Neural cell (in vitro differentiated cells): ENCODE measurements around the gene MAPK14. TPM values are rescaled to one million over a fixed set of nuclear protein-coding genes. Genes with fewer than 3 reads are reported as not detected.

ENCODE experiments used
- H2AFZ ChIP-seq: fragments of 200-600, 300-800 bp; sonication (generic), shearing (Covaris generic); 2 replicates; pipeline ENCODE4 v1.6.0; 2014; ENCODE audit warnings: low read depth, mild to moderate bottlenecking, antibody characterized with exemption, low read length, moderate library complexity
- H3F3A ChIP-seq: fragments of 200-600 bp; shearing (Covaris generic); 2 replicates; pipeline ENCODE4 v1.6.1; 2016; ENCODE audit warnings: mild to moderate bottlenecking, moderate library complexity, mixed read lengths, antibody characterized with exemption, low read length; ENCODE audit not compliant: insufficient read depth, poor library complexity, severe bottlenecking
- H3K27ac ChIP-seq: fragments of 200-600, 300-800 bp; sonication (generic), shearing (Covaris generic); 2 replicates; pipeline ENCODE4 v1.5.1; 2014; ENCODE audit warnings: mild to moderate bottlenecking, low read length, moderate library complexity
- H3K27me3 ChIP-seq: fragments of 300-800, 200-600 bp; sonication (generic), shearing (Covaris generic); 2 replicates; pipeline ENCODE4 v1.6.0; 2014; ENCODE audit warnings: mild to moderate bottlenecking, low read depth, low read length, moderate library complexity; ENCODE audit not compliant: insufficient read depth
- H3K36me3 ChIP-seq: fragments of 300-800, 200-600 bp; sonication (generic), shearing (Covaris generic); 2 replicates; pipeline ENCODE4 v1.5.1; 2014; ENCODE audit warnings: mild to moderate bottlenecking, antibody characterized with exemption, low read length, moderate library complexity; ENCODE audit not compliant: insufficient read depth
- H3K4me2 ChIP-seq: fragments of 300-800, 200-600 bp; sonication (generic), shearing (Covaris generic); 2 replicates; pipeline ENCODE4 v1.6.0; 2014; ENCODE audit warnings: mild to moderate bottlenecking, low read length
- H3K4me3 ChIP-seq: fragments of 300-800, 200-600 bp; sonication (generic), shearing (Covaris generic); 2 replicates; pipeline ENCODE4 v1.5.1; 2014; ENCODE audit warnings: mild to moderate bottlenecking, low read length, moderate library complexity
- H3K79me2 ChIP-seq: fragments of 200-600 bp; shearing (Covaris generic); replicated peaks from 2 replicates; pipeline ENCODE4 v1.6.0; 2014; ENCODE audit warnings: mild to moderate bottlenecking, low read length, moderate library complexity; ENCODE audit not compliant: insufficient read depth
- H3K9ac ChIP-seq: fragments of 300-800, 200-600 bp; sonication (generic), shearing (Covaris generic); 2 replicates; pipeline ENCODE4 v1.6.1; 2016; ENCODE audit warnings: mild to moderate bottlenecking, low read length, mixed read lengths
- H3K9me2 ChIP-seq: fragments of 200-600 bp; shearing (Covaris generic); 2 replicates; pipeline ENCODE4 v1.6.1; 2016; ENCODE audit warnings: mild to moderate bottlenecking, low read length, mixed read lengths; ENCODE audit not compliant: insufficient read depth
- H3K9me3 ChIP-seq: fragments of 200-600, 300-800 bp; sonication (generic), shearing (Covaris generic); 2 replicates; pipeline ENCODE4 v1.6.1; 2016; ENCODE audit warnings: mild to moderate bottlenecking, mixed run types, low read length, moderate library complexity, mixed read lengths
- H4K20me1 ChIP-seq: fragments of 200-600 bp; shearing (Covaris generic); 2 replicates; pipeline ENCODE4 v1.6.1; 2016; ENCODE audit warnings: mild to moderate bottlenecking, mixed run types; ENCODE audit not compliant: insufficient read depth
- CTCF ChIP-seq: fragments of 450-650 bp; IDR thresholded peaks from 2 replicates; pipeline ENCODE4 v1.5.1; 2014; ENCODE audit warnings: antibody characterized with exemption, mild to moderate bottlenecking, moderate library complexity; ENCODE audit not compliant: poor library complexity, severe bottlenecking
- EP300 ChIP-seq: fragments of 450-650 bp; conservative IDR thresholded peaks from 2 replicates; pipeline ENCODE4 v1.6.1; 2014; ENCODE audit warnings: antibody characterized with exemption, mild to moderate bottlenecking, moderate library complexity; ENCODE audit not compliant: poor library complexity, severe bottlenecking
- EZH2 ChIP-seq: fragments of 200-600, 300-800 bp; shearing (Covaris generic), sonication (generic); IDR thresholded peaks from 2 replicates; pipeline ENCODE4 v1.6.1; 2014; ENCODE audit warnings: antibody characterized with exemption, low read length, borderline replicate concordance, mild to moderate bottlenecking; ENCODE audit not compliant: insufficient read depth, poor library complexity, severe bottlenecking
- MXI1 ChIP-seq: fragments of 450-650 bp; conservative IDR thresholded peaks from 2 replicates; pipeline ENCODE4 v1.6.1; 2014; ENCODE audit warnings: antibody characterized with exemption, mild to moderate bottlenecking; ENCODE audit not compliant: poor library complexity, severe bottlenecking
- POLR2AphosphoS5 ChIP-seq: IDR thresholded peaks from 2 replicates; pipeline ENCODE4 v1.6.1; 2012
- RAD21 ChIP-seq: fragments of 450-650 bp; conservative IDR thresholded peaks from 2 replicates; pipeline ENCODE4 v1.6.1; 2014; ENCODE audit warnings: antibody characterized with exemption, mild to moderate bottlenecking, moderate library complexity
- REST ChIP-seq: IDR thresholded peaks from 2 replicates; pipeline ENCODE4 v1.6.1; 2012; ENCODE audit warnings: borderline replicate concordance
- SMC3 ChIP-seq: fragments of 450-650 bp; conservative IDR thresholded peaks from 2 replicates; pipeline ENCODE4 v1.6.1; 2014; ENCODE audit warnings: antibody characterized with exemption, mild to moderate bottlenecking, moderate library complexity; ENCODE audit not compliant: poor library complexity
- TAF1 ChIP-seq: IDR thresholded peaks from 2 replicates; pipeline ENCODE4 v1.6.1; 2012; ENCODE audit warnings: low read depth
- polyA plus RNA-seq: library from polyadenylated mRNA; depleted of rRNA; stranded (reverse); fragments of >200 nt; gene quantifications from 2 replicates; pipeline ENCODE4 v1.2.3, GENCODE V29; 2014

The MAPK14 gene
- polyA plus RNA-seq, 1 donor from 2014 or later = 26.6 TPM

GRCh38 chr6:35993150-35993549, 34.5 kb upstream of the MAPK14 start:
- Histone ChIP-seq H4K20me1 (no peaks in the 10 kb centered on the region), H3K9ac (no peak overlapping the region), H3K27ac (no peak overlapping the region), H3K9me3 (no peaks in the 10 kb centered on the region), H3K9me2 (no peaks in the 10 kb centered on the region), H3F3A (no peaks in the 10 kb centered on the region), H3K79me2 (no peaks in the 10 kb centered on the region), H2AFZ (no peak overlapping the region), H3K36me3 (no peaks in the 10 kb centered on the region), H3K4me3 (no peak overlapping the region), H3K4me2 (no peak overlapping the region), H3K27me3 (no peaks in the 10 kb centered on the region)
- TF ChIP-seq MXI1 (no peak), SMC3 (no peak), EZH2 (no peak), EP300 (no peak), TAF1 (no peak), POLR2AphosphoS5 (no peak), REST (no peak), RAD21 (no peak), CTCF (no peak)

- Histone ChIP-seq H3F3A (no peaks in the 10 kb centered on the region), H3K9me2 (no peaks in the 10 kb centered on the region), H4K20me1 (no peaks in the 10 kb centered on the region), H3K27ac (no peak overlapping the region), H3K79me2 (no peaks in the 10 kb centered on the region), H3K4me2 (no peak overlapping the region), H3K4me3 (no peak overlapping the region), H3K27me3 (no peaks in the 10 kb centered on the region), H2AFZ (no peak overlapping the region), H3K9me3 (no peaks in the 10 kb centered on the region), H3K9ac (no peak overlapping the region), H3K36me3 (no peaks in the 10 kb centered on the region)
- TF ChIP-seq MXI1 = no peak
- no peak for TF ChIP-seq POLR2AphosphoS5
- TF ChIP-seq EZH2 = no peak
- TF ChIP-seq CTCF = no peak
- no peak for TF ChIP-seq RAD21
- no peak for TF ChIP-seq SMC3
- TF ChIP-seq TAF1 = no peak
- no peak for TF ChIP-seq REST
- no peak for TF ChIP-seq EP300
These were observed 27.2 kb upstream of the MAPK14 start for GRCh38 chr6:36000451-36000850.
